ENCODE data around the gene USP20.

DNA sequence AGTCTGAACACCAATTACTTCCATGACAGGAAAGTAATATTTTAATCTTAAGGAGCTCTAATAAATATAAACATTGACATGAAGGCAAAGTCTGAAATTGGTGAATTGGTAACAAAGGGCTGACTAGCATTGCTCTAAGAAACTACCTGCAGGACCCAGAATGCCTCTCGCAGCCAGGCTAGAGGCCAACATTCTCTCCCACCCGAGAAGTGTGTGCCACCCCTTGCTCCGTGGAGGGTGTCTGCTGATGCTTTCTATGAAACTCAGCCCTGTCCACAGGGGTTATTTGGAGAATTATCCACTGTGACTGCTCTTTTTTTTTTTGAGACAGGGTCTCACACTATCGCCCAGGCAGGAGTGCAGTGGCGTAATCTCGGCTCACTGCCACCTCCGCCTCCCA, 81.4 kb downstream of the USP20 start:
- TF ChIP-seq, protein P1, sequence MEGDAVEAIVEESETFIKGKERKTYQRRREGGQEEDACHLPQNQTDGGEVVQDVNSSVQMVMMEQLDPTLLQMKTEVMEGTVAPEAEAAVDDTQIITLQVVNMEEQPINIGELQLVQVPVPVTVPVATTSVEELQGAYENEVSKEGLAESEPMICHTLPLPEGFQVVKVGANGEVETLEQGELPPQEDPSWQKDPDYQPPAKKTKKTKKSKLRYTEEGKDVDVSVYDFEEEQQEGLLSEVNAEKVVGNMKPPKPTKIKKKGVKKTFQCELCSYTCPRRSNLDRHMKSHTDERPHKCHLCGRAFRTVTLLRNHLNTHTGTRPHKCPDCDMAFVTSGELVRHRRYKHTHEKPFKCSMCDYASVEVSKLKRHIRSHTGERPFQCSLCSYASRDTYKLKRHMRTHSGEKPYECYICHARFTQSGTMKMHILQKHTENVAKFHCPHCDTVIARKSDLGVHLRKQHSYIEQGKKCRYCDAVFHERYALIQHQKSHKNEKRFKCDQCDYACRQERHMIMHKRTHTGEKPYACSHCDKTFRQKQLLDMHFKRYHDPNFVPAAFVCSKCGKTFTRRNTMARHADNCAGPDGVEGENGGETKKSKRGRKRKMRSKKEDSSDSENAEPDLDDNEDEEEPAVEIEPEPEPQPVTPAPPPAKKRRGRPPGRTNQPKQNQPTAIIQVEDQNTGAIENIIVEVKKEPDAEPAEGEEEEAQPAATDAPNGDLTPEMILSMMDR (IDR thresholded peaks at IDR 0.05; ENCODE audit: insufficient read depth, low read length, poor library complexity, severe bottlenecking), result no peak
- no peak for TF ChIP-seq EZH2phosphoT487 (conservative IDR thresholded peaks at IDR 0.05; ENCODE audit: low read length)

Data from SU-DHL-6 (cell line).